HEK293T (cell line): ENCODE results near the gene PLA2G4A.

ENCODE experiments used
- CTCF ChIA-PET: fragments of 350-600 bp; formaldehyde crosslinking; extraction: SDS; loops from one replicate; lab custom pipeline; 2021; ENCODE audit warnings: antibody characterized with exemption, inconsistent platforms; lab: Yijun Ruan, JAX
- POLR2A ChIA-PET: fragments of 350-600 bp; formaldehyde crosslinking; extraction: SDS; loops from one replicate; lab custom pipeline; 2020; ENCODE audit warnings: antibody characterized with exemption, inconsistent platforms; lab: Yijun Ruan, JAX
- DNase-seq: peaks from one replicate; pipeline ENCODE4 v3.0.0; 2012; ENCODE audit warnings: mixed read lengths; ENCODE audit errors: extremely low spot score
- ARNT ChIP-seq: fragments of 450-650 bp; IDR thresholded peaks from 2 replicates; pipeline ENCODE4 v1.6.1; 2017; ENCODE audit warnings: mild to moderate bottlenecking
- BHLHE40 ChIP-seq: fragments of 450-650 bp; IDR thresholded peaks from 2 replicates; pipeline ENCODE4 v1.6.1; 2016; ENCODE audit warnings: mild to moderate bottlenecking, moderate library complexity, borderline replicate concordance
- CTBP1 ChIP-seq: fragments of 450-650 bp; IDR thresholded peaks from 2 replicates; pipeline ENCODE4 v1.6.1; 2016; ENCODE audit warnings: borderline replicate concordance
- ELF4 ChIP-seq: fragments of 450-650 bp; IDR thresholded peaks from 2 replicates; pipeline ENCODE4 v1.6.1; 2017; ENCODE audit warnings: antibody characterized with exemption
- FOXA1 ChIP-seq: fragments of 450-650 bp; IDR thresholded peaks from 2 replicates; pipeline ENCODE4 v1.6.1; 2016; ENCODE audit warnings: mild to moderate bottlenecking
- FOXK2 ChIP-seq: fragments of 450-650 bp; IDR thresholded peaks from 2 replicates; pipeline ENCODE4 v1.6.1; 2016; ENCODE audit warnings: mild to moderate bottlenecking
- FOXM1 ChIP-seq: fragments of 450-650 bp; IDR thresholded peaks from 2 replicates; pipeline ENCODE4 v1.6.1; 2017; ENCODE audit warnings: mild to moderate bottlenecking, borderline replicate concordance
- HDGF ChIP-seq: fragments of 450-650 bp; IDR thresholded peaks from 2 replicates; pipeline ENCODE4 v1.6.1; 2017; ENCODE audit warnings: antibody characterized with exemption, borderline replicate concordance
- L3MBTL2 ChIP-seq: fragments of 450-650 bp; conservative IDR thresholded peaks from 2 replicates; pipeline ENCODE4 v1.6.1; 2016; ENCODE audit warnings: mild to moderate bottlenecking
- LEF1 ChIP-seq: fragments of 450-650 bp; IDR thresholded peaks from 2 replicates; pipeline ENCODE4 v1.6.1; 2017; ENCODE audit warnings: mild to moderate bottlenecking, borderline replicate concordance
- NFRKB ChIP-seq: fragments of 450-650 bp; IDR thresholded peaks from 2 replicates; pipeline ENCODE4 v1.6.1; 2016; ENCODE audit warnings: mild to moderate bottlenecking, moderate library complexity
- PKNOX1 ChIP-seq: fragments of 450-650 bp; IDR thresholded peaks from 2 replicates; pipeline ENCODE4 v1.6.1; 2016
- SP1 ChIP-seq: fragments of 450-650 bp; IDR thresholded peaks from 2 replicates; pipeline ENCODE4 v1.6.1; 2017
- SUZ12 ChIP-seq: fragments of 450-650 bp; IDR thresholded peaks from 2 replicates; pipeline ENCODE4 v1.6.1; 2016; ENCODE audit warnings: mild to moderate bottlenecking
- TARDBP ChIP-seq: fragments of 450-650 bp; IDR thresholded peaks from 2 replicates; pipeline ENCODE4 v1.6.1; 2016
- ZNF384 ChIP-seq: fragments of 450-650 bp; IDR thresholded peaks from 2 replicates; pipeline ENCODE4 v1.6.1; 2016

Gene PLA2G4A

GRCh38 chr1:186965847-186966246, 137.1 kb downstream of the PLA2G4A start:
- CTCF ChIA-PET, result no interaction called here
- TF ChIP-seq CTBP1 (no peak), FOXM1 (no peak), BHLHE40 (no peak), TARDBP (no peak), SUZ12 (no peak), PKNOX1 (no peak), L3MBTL2 (no peak), HDGF (no peak), NFRKB (no peak), SP1 (no peak), LEF1 (no peak), ARNT (no peak), ELF4 (no peak), ZNF384 (no peak), FOXA1 (no peak), FOXK2 (no peak)
- POLR2A ChIA-PET, result no interaction called here
- no peak for DNase-seq

- POLR2A ChIA-PET, result no interaction called here
- no peak for DNase-seq
- CTCF ChIA-PET, result no interaction called here
Observed at GRCh38 chr1:186966456-186966855, 137.7 kb downstream of the PLA2G4A start.

GRCh38 chr1:186967656-186968394, 139.1 kb downstream of the PLA2G4A start:
- ChIA-PET POLR2A (no interaction called here), CTCF (no interaction called here)
- TF ChIP-seq FOXK2, result no peak
- TF ChIP-seq PKNOX1, result no peak
- no peak for TF ChIP-seq FOXM1
- no peak for TF ChIP-seq SP1
- no peak for TF ChIP-seq ARNT
- DNase-seq, result no peak

More at GRCh38 chr1:186966456-186966855, 137.7 kb downstream of the PLA2G4A start:
- TF ChIP-seq ARNT (no peak), SP1 (no peak), PKNOX1 (no peak), ZNF384 (no peak), HDGF (no peak), SUZ12 (no peak), LEF1 (no peak)

- POLR2A ChIA-PET, result no interaction called here
- CTCF ChIA-PET, result no interaction called here
- TF ChIP-seq ELF4, result no peak
- TF ChIP-seq HDGF, result no peak
- TF ChIP-seq ARNT, result no peak
- no peak for TF ChIP-seq TARDBP
- no peak for TF ChIP-seq ZNF384
- no peak for TF ChIP-seq SP1
- TF ChIP-seq NFRKB, result no peak
- TF ChIP-seq PKNOX1, result no peak
- TF ChIP-seq BHLHE40, result no peak
- no peak for TF ChIP-seq CTBP1
- TF ChIP-seq L3MBTL2, result no peak
- no peak for TF ChIP-seq SUZ12
- no peak for DNase-seq
Observed at GRCh38 chr1:186974774-186975181, 146.0 kb downstream of the PLA2G4A start.

- TF ChIP-seq SUZ12, result no peak
- TF ChIP-seq ZNF384, result no peak
- CTCF ChIA-PET, result no interaction called here
- no peak for DNase-seq
- POLR2A ChIA-PET, result no interaction called here
Observed at GRCh38 chr1:186975220-186975619, 146.5 kb downstream of the PLA2G4A start.

GRCh38 chr1:186976700-186977099, 148.0 kb downstream of the PLA2G4A start:
- no peak for TF ChIP-seq FOXA1
- TF ChIP-seq LEF1, result no peak
- TF ChIP-seq TARDBP, result no peak
- no peak for TF ChIP-seq HDGF
- TF ChIP-seq FOXM1, result no peak
- no peak for TF ChIP-seq BHLHE40
- TF ChIP-seq NFRKB, result no peak
- no peak for TF ChIP-seq ARNT
- no peak for TF ChIP-seq FOXK2
- no peak; the same call in 1 of the 2 replicates for TF ChIP-seq PKNOX1
- TF ChIP-seq ELF4, result no peak
- TF ChIP-seq L3MBTL2, result no peak
- TF ChIP-seq ZNF384, result no peak
- TF ChIP-seq SP1, result no peak
- no peak for TF ChIP-seq SUZ12
- TF ChIP-seq CTBP1, result no peak
- ChIA-PET CTCF (no interaction called here), POLR2A (no interaction called here)
- no peak for DNase-seq
